Parathyroid adenoma (tissue), 2 donors: ENCODE data around the gene PRL.

Experiments
- H2AFZ ChIP-seq: fragments of 300-600 bp; sonication (generic); one replicate; pipeline ENCODE4 v1.7.0; 2017; ENCODE audit warnings: antibody characterized with exemption, mild to moderate bottlenecking
- H3K27ac ChIP-seq: fragments of 300-600 bp; sonication (generic); one replicate; pipeline ENCODE4 v1.7.0; 2017
- H3K27me3 ChIP-seq: fragments of 300-600 bp; sonication (generic); one replicate; pipeline ENCODE4 v1.7.0; 2017; ENCODE audit warnings: low read length; ENCODE audit not compliant: control insufficient read depth, insufficient read depth
- H3K36me3 ChIP-seq: fragments of 300-600 bp; sonication (generic); one replicate; pipeline ENCODE4 v1.7.0; 2017; ENCODE audit warnings: low read length; ENCODE audit not compliant: control insufficient read depth, insufficient read depth
- H3K4me1 ChIP-seq: fragments of 300-600 bp; sonication (generic); one replicate; pipeline ENCODE4 v1.7.0; 2017; ENCODE audit warnings: control low read depth
- H3K4me2 ChIP-seq: fragments of 300-600 bp; sonication (generic); one replicate; pipeline ENCODE4 v1.7.0; 2017; ENCODE audit warnings: low read length
- H3K4me3 ChIP-seq: fragments of 300-600 bp; sonication (generic); one replicate; pipeline ENCODE4 v1.7.0; 2017; ENCODE audit warnings: low read depth, low read length
- H3K79me2 ChIP-seq: fragments of 300-600 bp; sonication (generic); one replicate; pipeline ENCODE4 v1.7.0; 2017; ENCODE audit warnings: control low read depth
- H3K9ac ChIP-seq: fragments of 300-600 bp; sonication (generic); one replicate; pipeline ENCODE4 v1.7.0; 2017; ENCODE audit warnings: mild to moderate bottlenecking
- H3K9me3 ChIP-seq: fragments of 300-600 bp; sonication (generic); one replicate; pipeline ENCODE4 v1.7.0; 2017; ENCODE audit warnings: low read length; ENCODE audit not compliant: control insufficient read depth
- CTCF ChIP-seq: fragments of 300-600 bp; sonication (generic); IDR thresholded peaks from one replicate; pipeline ENCODE4 v1.7.0; 2017; ENCODE audit warnings: antibody characterized with exemption, mild to moderate bottlenecking
- donor health status: primary hyperparathyroidism.

The PRL gene

GRCh38 chr6:22240025-22240424 is 56.8 kb downstream of the PRL start:
- H3K9ac ChIP-seq = no peak overlapping the region
- no peaks in the 10 kb centered on the region for H3K79me2 ChIP-seq
- no peak overlapping the region for H2AFZ ChIP-seq
- no peaks in the 10 kb centered on the region for H3K27me3 ChIP-seq
- H3K4me2 ChIP-seq = no peak overlapping the region
- H3K9me3 ChIP-seq = no peaks in the 10 kb centered on the region
- no peaks in the 10 kb centered on the region for H3K36me3 ChIP-seq
- no peaks in the 10 kb centered on the region for H3K4me1 ChIP-seq
- no peak overlapping the region for H3K4me3 ChIP-seq
- no peak for TF ChIP-seq CTCF
- no peak overlapping the region for H3K27ac ChIP-seq

- Histone ChIP-seq H3K9me3 (no peaks in the 10 kb centered on the region), H3K4me3 (no peak overlapping the region), H3K36me3 (no peaks in the 10 kb centered on the region), H3K4me2 (no peak overlapping the region), H3K79me2 (no peaks in the 10 kb centered on the region), H2AFZ (no peak overlapping the region), H3K4me1 (no peaks in the 10 kb centered on the region), H3K27ac (no peak overlapping the region), H3K9ac (no peak overlapping the region), H3K27me3 (no peaks in the 10 kb centered on the region)
- TF ChIP-seq CTCF = no peak
These were observed 57.4 kb downstream of the PRL start for GRCh38 chr6:22239261-22239921.

- no peak overlapping the region for H2AFZ ChIP-seq
- no peaks in the 10 kb centered on the region for H3K9me3 ChIP-seq
- no peaks in the 10 kb centered on the region for H3K4me1 ChIP-seq
- no peaks in the 10 kb centered on the region for H3K79me2 ChIP-seq
- no peaks in the 10 kb centered on the region for H3K36me3 ChIP-seq
- TF ChIP-seq CTCF = no peak
- H3K4me2 ChIP-seq = no peak overlapping the region
- H3K27me3 ChIP-seq = no peaks in the 10 kb centered on the region
- no peak overlapping the region for H3K9ac ChIP-seq
- H3K4me3 ChIP-seq = no peak overlapping the region
- no peak overlapping the region for H3K27ac ChIP-seq
These were observed 58.0 kb downstream of the PRL start for GRCh38 chr6:22238861-22239260.

- Histone ChIP-seq H3K4me1 (no peaks in the 10 kb centered on the region), H3K9me3 (no peaks in the 10 kb centered on the region), H3K27ac (no peak overlapping the region), H3K4me2 (no peak overlapping the region), H3K36me3 (no peaks in the 10 kb centered on the region), H3K79me2 (no peaks in the 10 kb centered on the region), H3K4me3 (no peak overlapping the region), H3K27me3 (no peaks in the 10 kb centered on the region), H3K9ac (no peak overlapping the region), H2AFZ (no peak overlapping the region)
- no peak for TF ChIP-seq CTCF
These were observed 59.3 kb downstream of the PRL start for GRCh38 chr6:22237526-22237925.
